GM23248 (cell line): ENCODE measurements around the gene TBC1D12. TPM values are rescaled to one million over a fixed set of nuclear protein-coding genes. Genes with fewer than 3 reads are reported as not detected.

Source experiments
- DNase-seq: peaks from one replicate; pipeline ENCODE4 v3.0.0-alpha.2; 2015
- H2AFZ ChIP-seq: fragments of 200-600 bp; sonication (generic); 2 replicates; pipeline ENCODE4 v1.6.1; 2016; ENCODE audit warnings: antibody characterized with exemption
- H3F3A ChIP-seq: fragments of 200-600 bp; sonication (generic); 2 replicates; pipeline ENCODE4 v1.6.1; 2016; ENCODE audit warnings: mild to moderate bottlenecking, antibody characterized with exemption, mixed run types; ENCODE audit not compliant: insufficient read depth
- H3K27ac ChIP-seq: fragments of 200-600 bp; sonication (generic); 2 replicates; pipeline ENCODE4 v1.5.1; 2016; ENCODE audit warnings: mild to moderate bottlenecking
- H3K27me3 ChIP-seq: fragments of 200-600 bp; sonication (generic); replicated peaks from 2 replicates; pipeline ENCODE4 v1.6.1; 2016; ENCODE audit warnings: mild to moderate bottlenecking; ENCODE audit not compliant: insufficient read depth
- H3K36me3 ChIP-seq: fragments of 200-600 bp; sonication (generic); 2 replicates; pipeline ENCODE4 v1.6.1; 2016; ENCODE audit warnings: low read depth, mild to moderate bottlenecking
- H3K4me1 ChIP-seq: fragments of 200-600 bp; sonication (generic); 2 replicates; pipeline ENCODE4 v1.6.1; 2016; ENCODE audit warnings: mild to moderate bottlenecking; ENCODE audit not compliant: insufficient read depth
- H3K4me2 ChIP-seq: fragments of 200-600 bp; sonication (generic); one replicate; pipeline ENCODE4 v1.6.1; 2016; ENCODE audit warnings: mild to moderate bottlenecking; ENCODE audit not compliant: unreplicated experiment
- H3K4me3 ChIP-seq: fragments of 200-600 bp; sonication (generic); 2 replicates; pipeline ENCODE4 v1.5.1; 2016; ENCODE audit warnings: mild to moderate bottlenecking
- H3K79me2 ChIP-seq: fragments of 200-600 bp; sonication (generic); 2 replicates; pipeline ENCODE4 v1.6.1; 2016; ENCODE audit warnings: mild to moderate bottlenecking; ENCODE audit not compliant: insufficient read depth
- H3K9ac ChIP-seq: fragments of 200-600 bp; sonication (generic); 2 replicates; pipeline ENCODE4 v1.6.1; 2016; ENCODE audit warnings: mild to moderate bottlenecking
- H3K9me2 ChIP-seq: fragments of 200-600 bp; sonication (generic); 2 replicates; pipeline ENCODE4 v1.6.1; 2016; ENCODE audit warnings: mixed run types, mild to moderate bottlenecking, moderate library complexity; ENCODE audit not compliant: insufficient read depth
- H3K9me3 ChIP-seq: fragments of 200-600 bp; sonication (generic); one replicate; pipeline ENCODE4 v1.6.1; 2017; ENCODE audit warnings: low read depth
- H4K20me1 ChIP-seq: fragments of 200-600 bp; sonication (generic); 2 replicates; pipeline ENCODE4 v1.6.0; 2016; ENCODE audit not compliant: insufficient read depth
- EZH2 ChIP-seq: fragments of 200-600 bp; sonication (generic); IDR thresholded peaks from 2 replicates; pipeline ENCODE4 v1.6.1; 2018; ENCODE audit warnings: antibody characterized with exemption, mild to moderate bottlenecking; ENCODE audit not compliant: insufficient read depth, poor library complexity, severe bottlenecking
- EZH2phosphoT487 ChIP-seq: fragments of 200-600 bp; sonication (generic); IDR thresholded peaks from 2 replicates; pipeline ENCODE4 v1.6.1; 2018; ENCODE audit warnings: antibody characterized with exemption, moderate library complexity, mild to moderate bottlenecking, low read depth; ENCODE audit not compliant: insufficient read depth
- WGBS, 2 experiments: methylation state at CpG; one replicate each; pipeline ENCODE4 v1.1.6; 2015 to 2017; ENCODE audit warnings: low lambda C conversion rate in 2 of 2, low coverage in 1 of 2; ENCODE audit errors: missing lambda C conversion rate in 2 of 2; 5-methylcytosine and 5-hydroxymethylcytosine counted together
- in situ Hi-C: fragments of 300-500 bp; cut with MboI; formaldehyde crosslinking; loops from 2 replicates; pipeline ENCODE4 v1.15.0; 2020
- polyA plus RNA-seq: library from polyadenylated mRNA; unstranded; fragments of >200 nt; fragmentation: Nextera tagmentation; extraction: Ambion mirVana; gene quantifications from 2 replicates; pipeline ENCODE4 v1.2.1, GENCODE V29; 2016
- total RNA-seq: library from RNA; depleted of rRNA; stranded (reverse); fragments of >200 nt; shearing (Covaris generic); gene quantifications from 2 replicates; pipeline ENCODE4 v1.2.3, GENCODE V29; 2014; rRNA removed

TBC1D12 gene
- total RNA-seq (11.4 and 12.9 TPM in 2 replicates), polyA plus RNA-seq (3.8 and 6.5 TPM in 2 replicates)

DNA sequence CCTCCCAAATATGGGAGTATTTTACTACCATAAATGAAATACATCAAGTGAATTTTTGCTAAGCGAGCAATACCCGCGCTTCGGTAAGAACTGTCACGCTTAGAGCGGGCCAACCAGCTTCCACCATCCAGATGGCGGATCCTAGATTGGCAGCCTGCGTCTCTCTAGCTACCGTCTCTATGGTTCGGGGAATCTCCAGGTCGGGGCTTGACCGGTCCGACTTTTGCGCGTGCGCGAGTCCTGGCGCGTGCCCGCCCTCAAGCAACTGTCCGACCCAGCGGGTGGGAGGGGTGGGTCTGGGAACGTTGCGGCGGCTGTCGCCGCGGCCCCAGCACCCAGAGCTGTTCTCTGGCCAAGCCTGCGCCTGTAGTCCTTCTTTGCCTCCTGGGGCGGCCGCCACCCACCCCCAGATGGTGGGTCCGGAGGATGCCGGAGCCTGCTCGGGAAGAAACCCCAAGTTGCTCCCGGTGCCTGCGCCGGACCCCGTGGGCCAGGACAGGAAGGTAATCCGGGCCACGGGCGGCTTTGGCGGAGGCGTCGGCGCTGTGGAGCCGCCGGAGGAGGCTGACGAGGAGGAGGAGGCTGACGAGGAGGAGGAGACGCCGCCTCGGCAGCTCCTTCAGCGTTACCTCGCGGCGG is at the start of gene TBC1D12:
Gene TBC1D12, plus strand, starts transcription at position 338 of the 639 bp plus-strand sequence. Its CDS starts 73 bp downstream, at position 411.
- Histone ChIP-seq H3K9me2 (no peaks in the 10 kb centered on the region), H3K79me2 (peaks cover 42% of the 10 kb centered on the region), H3F3A (peaks cover 24% of the 10 kb centered on the region; the same call in 1 of the 2 replicates), H3K27ac (peak within 1 kb of the TSS; percentile 83), H3K4me3 (peak within 1 kb of the TSS; percentile 97), H3K27me3 (no peaks in the 10 kb centered on the region), H3K9me3 (no peaks in the 10 kb centered on the region), H3K4me2 (peak within 1 kb of the TSS; percentile 92), H3K4me1 (peaks cover 19% of the 10 kb centered on the region), H2AFZ (peak within 1 kb of the TSS; percentile 99), H3K36me3 (no peaks in the 10 kb centered on the region), H3K9ac (peak within 1 kb of the TSS; percentile 85), H4K20me1 (no peaks in the 10 kb centered on the region)
- TF ChIP-seq EZH2 = no peak
- TF ChIP-seq EZH2phosphoT487 = no peak
- WGBS, 2 experiments = 2% methylated on average over 52 to 53 of the region's 56 CpGs
- peak; percentile 96 for DNase-seq
- in situ Hi-C loops = no loop called here

DNA sequence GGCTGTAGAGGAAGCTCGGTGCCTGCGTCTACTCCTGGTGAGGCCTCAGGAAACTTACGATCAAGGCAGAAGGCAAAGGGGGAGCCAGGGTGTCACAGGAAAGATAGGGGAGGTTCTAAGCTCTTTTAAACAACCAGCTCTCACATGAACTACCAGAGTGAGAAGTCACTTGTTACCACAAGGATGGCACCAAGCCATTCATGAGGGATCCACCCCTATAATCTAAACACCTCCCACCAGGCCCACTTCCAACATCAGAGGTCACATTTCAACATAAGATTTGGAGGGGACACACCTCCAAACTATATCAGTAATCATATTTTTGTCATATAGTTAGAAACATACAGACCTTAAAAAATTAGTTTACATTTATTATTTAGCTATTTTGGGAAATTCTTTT is 49.0 kb upstream of the TBC1D12 start:
- H3K9ac ChIP-seq = no peak overlapping the region
- H3K9me2 ChIP-seq = no peaks in the 10 kb centered on the region
- no peak overlapping the region for H2AFZ ChIP-seq
- peaks cover 14% of the 10 kb centered on the region; the same call in 1 of the 2 replicates for H3K79me2 ChIP-seq
- no peaks in the 10 kb centered on the region for H3K27me3 ChIP-seq
- in situ Hi-C loops = no loop called here
- no peaks in the 10 kb centered on the region for H4K20me1 ChIP-seq
- H3K4me1 ChIP-seq = peaks cover 4% of the 10 kb centered on the region; the same call in 1 of the 2 replicates
- no peak overlapping the region for H3K27ac ChIP-seq
- 0 out of 2 replicates have a peak, but pooled peaks cover 5% of the 10 kb centered on the region for H3F3A ChIP-seq
- H3K4me3 ChIP-seq = no peak overlapping the region
- DNase-seq = peak; percentile 10
- no peaks in the 10 kb centered on the region for H3K9me3 ChIP-seq
- peaks cover 55% of the 10 kb centered on the region for H3K36me3 ChIP-seq
- no peak overlapping the region for H3K4me2 ChIP-seq
- TF ChIP-seq EZH2phosphoT487 (no peak), EZH2 (no peak)
- 96 to 100% methylated on average over 3 of the region's 3 CpGs for WGBS, 2 experiments

DNA sequence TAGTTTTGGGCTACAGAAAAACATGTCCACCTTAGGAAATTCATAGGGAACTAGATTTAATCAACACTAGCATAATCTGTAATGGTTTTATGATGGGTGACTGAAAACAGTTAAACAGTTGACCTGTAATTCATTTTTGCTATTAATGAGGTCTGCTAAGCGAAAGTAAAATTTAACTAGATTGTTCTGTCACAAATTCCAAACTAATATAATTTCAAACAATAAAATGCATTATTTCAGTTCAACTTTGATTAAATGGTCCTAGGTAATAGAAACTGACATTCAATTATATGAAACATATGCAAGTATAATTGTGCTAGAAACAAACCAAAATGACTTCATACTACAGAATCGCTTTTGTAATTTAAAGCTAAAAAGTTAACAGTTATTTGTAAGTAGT is 46.5 kb upstream of the TBC1D12 start:
- H3K79me2 ChIP-seq = peaks cover 34% of the 10 kb centered on the region
- peaks cover 12% of the 10 kb centered on the region for H3F3A ChIP-seq
- peaks cover 48% of the 10 kb centered on the region for H3K36me3 ChIP-seq
- H3K4me1 ChIP-seq = peaks cover 11% of the 10 kb centered on the region
- no peak overlapping the region for H3K4me2 ChIP-seq
- H3K27me3 ChIP-seq = no peaks in the 10 kb centered on the region
- DNase-seq = no peak
- no peak overlapping the region for H3K9ac ChIP-seq
- no peaks in the 10 kb centered on the region for H4K20me1 ChIP-seq
- no peak overlapping the region for H3K4me3 ChIP-seq
- in situ Hi-C loops = no loop called here
- H3K9me2 ChIP-seq = no peaks in the 10 kb centered on the region
- no peak overlapping the region for H3K27ac ChIP-seq
- TF ChIP-seq EZH2phosphoT487 (no peak), EZH2 (no peak)
- no peaks in the 10 kb centered on the region for H3K9me3 ChIP-seq
- 98 to 99% methylated on average over 2 of the region's 2 CpGs for WGBS, 2 experiments
- H2AFZ ChIP-seq = no peak overlapping the region

DNA sequence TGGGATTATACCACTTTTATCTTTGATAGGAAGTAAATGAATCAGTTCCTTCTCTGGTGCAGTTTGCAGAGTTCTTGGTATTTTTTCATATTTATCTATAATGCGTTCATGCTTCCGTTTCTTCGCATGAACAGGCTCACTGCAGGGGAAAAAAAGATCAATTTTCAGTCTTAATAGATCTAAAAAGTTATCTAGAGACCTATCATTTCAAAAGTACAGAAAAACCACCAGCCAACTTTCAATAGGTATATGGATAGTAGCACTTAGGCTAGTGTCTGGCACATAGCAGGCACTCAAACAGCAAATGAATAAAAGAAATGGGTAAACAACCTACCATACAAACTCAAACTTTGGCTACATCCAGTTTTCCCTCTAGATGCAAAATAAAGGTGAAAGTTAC is 45.1 kb upstream of the TBC1D12 start:
- peaks cover 15% of the 10 kb centered on the region for H3F3A ChIP-seq
- WGBS, 2 experiments = 98% methylated on average over 3 of the region's 3 CpGs
- H3K4me2 ChIP-seq = no peak overlapping the region
- peaks cover 47% of the 10 kb centered on the region for H3K79me2 ChIP-seq
- H4K20me1 ChIP-seq = no peaks in the 10 kb centered on the region
- H3K9me3 ChIP-seq = no peaks in the 10 kb centered on the region
- TF ChIP-seq EZH2phosphoT487 (no peak), EZH2 (no peak)
- no peak overlapping the region for H3K27ac ChIP-seq
- no peaks in the 10 kb centered on the region for H3K9me2 ChIP-seq
- no peak overlapping the region for H2AFZ ChIP-seq
- DNase-seq = no peak
- in situ Hi-C loops = no loop called here
- H3K36me3 ChIP-seq = peaks cover 39% of the 10 kb centered on the region
- no peak overlapping the region for H3K9ac ChIP-seq
- peaks cover 22% of the 10 kb centered on the region for H3K4me1 ChIP-seq
- H3K27me3 ChIP-seq = no peaks in the 10 kb centered on the region
- no peak overlapping the region for H3K4me3 ChIP-seq
